ENCODE results near the gene ARMC12. TPM values are rescaled to one million over a fixed set of nuclear protein-coding genes. Genes with fewer than 3 reads are reported as not detected.

The ARMC12 gene
- total RNA-seq, 2 donors from 2014 or later = not detected

GRCh38 chr6:35707714-35708407 is 29.0 kb upstream of the ARMC12 start:
- Histone ChIP-seq H3K9me3 (no peaks in the 10 kb centered on the region), H3K27me3 (replicated peaks; ENCODE audit: insufficient read depth) (no peaks in the 10 kb centered on the region), H3K4me3 (no peak overlapping the region), H3K27ac (no peak overlapping the region), H3K4me1 (ENCODE audit: control insufficient read depth in 1 of 2, low read depth in 2 of 2) (no peaks in the 10 kb centered on the region), H3K36me3 (no peaks in the 10 kb centered on the region)
- TF ChIP-seq, protein P1, sequence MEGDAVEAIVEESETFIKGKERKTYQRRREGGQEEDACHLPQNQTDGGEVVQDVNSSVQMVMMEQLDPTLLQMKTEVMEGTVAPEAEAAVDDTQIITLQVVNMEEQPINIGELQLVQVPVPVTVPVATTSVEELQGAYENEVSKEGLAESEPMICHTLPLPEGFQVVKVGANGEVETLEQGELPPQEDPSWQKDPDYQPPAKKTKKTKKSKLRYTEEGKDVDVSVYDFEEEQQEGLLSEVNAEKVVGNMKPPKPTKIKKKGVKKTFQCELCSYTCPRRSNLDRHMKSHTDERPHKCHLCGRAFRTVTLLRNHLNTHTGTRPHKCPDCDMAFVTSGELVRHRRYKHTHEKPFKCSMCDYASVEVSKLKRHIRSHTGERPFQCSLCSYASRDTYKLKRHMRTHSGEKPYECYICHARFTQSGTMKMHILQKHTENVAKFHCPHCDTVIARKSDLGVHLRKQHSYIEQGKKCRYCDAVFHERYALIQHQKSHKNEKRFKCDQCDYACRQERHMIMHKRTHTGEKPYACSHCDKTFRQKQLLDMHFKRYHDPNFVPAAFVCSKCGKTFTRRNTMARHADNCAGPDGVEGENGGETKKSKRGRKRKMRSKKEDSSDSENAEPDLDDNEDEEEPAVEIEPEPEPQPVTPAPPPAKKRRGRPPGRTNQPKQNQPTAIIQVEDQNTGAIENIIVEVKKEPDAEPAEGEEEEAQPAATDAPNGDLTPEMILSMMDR (IDR thresholded peaks at IDR 0.05) = no peak
- ATAC-seq (ENCODE audit: insufficient number of reproducible peaks, low FRiP score, low read depth) (no peak), DNase-seq (ENCODE audit: low spot score) (no peak)

DNA sequence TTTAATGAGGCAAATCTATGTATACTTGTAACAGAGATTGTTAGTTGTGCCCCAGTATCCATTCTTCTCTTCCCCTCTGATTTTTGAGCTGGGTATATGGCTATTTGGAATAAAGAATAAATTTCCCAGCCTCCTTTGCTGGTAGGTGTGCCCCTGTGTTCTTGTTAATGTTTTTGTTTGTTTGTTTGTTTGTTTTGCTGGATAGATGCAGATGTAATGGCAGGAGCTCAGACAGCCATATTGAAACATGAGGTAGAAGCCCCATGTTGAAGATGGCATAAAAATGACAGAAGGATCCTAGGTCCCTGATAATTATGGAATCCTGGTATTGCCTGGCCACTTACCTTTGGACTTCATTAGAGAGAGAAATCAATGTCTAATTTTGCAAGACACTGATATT is 28.2 kb upstream of the ARMC12 start:
- Histone ChIP-seq H3K27ac (no peak overlapping the region), H3K9me3 (no peaks in the 10 kb centered on the region), H3K36me3 (no peaks in the 10 kb centered on the region), H3K4me3 (no peak overlapping the region), H3K4me1 (ENCODE audit: control insufficient read depth in 1 of 2, low read depth in 2 of 2) (no peaks in the 10 kb centered on the region), H3K27me3 (replicated peaks; ENCODE audit: insufficient read depth) (no peaks in the 10 kb centered on the region)
- DNase-seq (ENCODE audit: low spot score) (no peak), ATAC-seq (ENCODE audit: insufficient number of reproducible peaks, low FRiP score, low read depth) (no peak)
- TF ChIP-seq, protein P1 (IDR thresholded peaks at IDR 0.05) = no peak

DNA sequence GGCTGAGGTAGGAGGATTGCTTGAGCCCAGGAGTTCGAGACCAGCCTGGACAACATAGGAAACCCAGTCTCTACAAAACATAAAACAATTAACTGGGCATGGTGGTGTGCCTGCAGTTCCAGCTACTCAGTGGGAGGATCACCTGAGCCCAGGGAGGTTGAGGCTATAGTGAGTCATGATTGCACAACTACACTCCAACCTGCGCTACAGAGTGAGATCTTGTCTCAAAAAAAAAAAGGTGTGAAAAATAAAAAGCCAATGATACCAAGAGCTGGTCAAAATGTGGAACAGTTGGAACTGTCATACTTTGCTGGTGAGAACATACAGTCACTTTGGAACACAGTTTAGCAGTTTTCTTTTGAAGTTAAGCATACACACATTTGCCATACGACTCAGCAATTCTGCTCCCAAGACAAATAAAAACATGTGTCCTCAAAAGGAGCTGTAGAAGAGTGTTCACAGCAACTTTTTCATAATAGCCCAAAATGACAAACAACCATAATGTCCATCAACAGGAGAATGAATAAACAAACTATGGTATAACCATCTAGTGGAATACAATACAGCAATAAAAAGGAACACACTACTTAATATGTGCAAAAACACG is 26.5 kb upstream of the ARMC12 start:
- Histone ChIP-seq H3K27me3 (replicated peaks; ENCODE audit: insufficient read depth) (no peaks in the 10 kb centered on the region), H3K36me3 (no peaks in the 10 kb centered on the region), H3K27ac (no peak overlapping the region), H3K9me3 (no peaks in the 10 kb centered on the region), H3K4me3 (no peak overlapping the region), H3K4me1 (ENCODE audit: control insufficient read depth in 1 of 2, low read depth in 2 of 2) (no peaks in the 10 kb centered on the region)
- DNase-seq (ENCODE audit: low spot score) (no peak), ATAC-seq (ENCODE audit: insufficient number of reproducible peaks, low FRiP score, low read depth) (no peak)
- TF ChIP-seq, protein P1 (IDR thresholded peaks at IDR 0.05) = no peak

GRCh38 chr6:35711731-35712130 is 25.1 kb upstream of the ARMC12 start:
- no peak for DNase-seq (ENCODE audit: low spot score)

More at GRCh38 chr6:35711731-35712130, 25.1 kb upstream of the ARMC12 start:
- Histone ChIP-seq H3K4me1 (ENCODE audit: control insufficient read depth in 1 of 2, low read depth in 2 of 2) (no peaks in the 10 kb centered on the region), H3K36me3 (no peaks in the 10 kb centered on the region), H3K4me3 (no peak overlapping the region), H3K9me3 (no peaks in the 10 kb centered on the region), H3K27me3 (replicated peaks; ENCODE audit: insufficient read depth) (no peaks in the 10 kb centered on the region), H3K27ac (no peak overlapping the region)
- TF ChIP-seq, protein P1 (IDR thresholded peaks at IDR 0.05) = no peak
- ATAC-seq (ENCODE audit: insufficient number of reproducible peaks, low FRiP score, low read depth) = no peak

Data from thoracic aorta (tissue), 2 donors.